GM18502 (cell line): ENCODE measurements around the gene B3GNT7.
"Not testable (repeated sequence)": the region's sequence is repeated elsewhere in the genome, so short reads cannot be mapped to it uniquely, and the experiment has no call there.

ENCODE experiments used
- ATAC-seq: cut with Tn5 transposase; IDR thresholded peaks from one replicate; pipeline ENCODE4 v1.9.1; 2021; ENCODE audit warnings: mild to moderate bottlenecking; ENCODE audit not compliant: unreplicated experiment, poor library complexity

Gene B3GNT7

DNA sequence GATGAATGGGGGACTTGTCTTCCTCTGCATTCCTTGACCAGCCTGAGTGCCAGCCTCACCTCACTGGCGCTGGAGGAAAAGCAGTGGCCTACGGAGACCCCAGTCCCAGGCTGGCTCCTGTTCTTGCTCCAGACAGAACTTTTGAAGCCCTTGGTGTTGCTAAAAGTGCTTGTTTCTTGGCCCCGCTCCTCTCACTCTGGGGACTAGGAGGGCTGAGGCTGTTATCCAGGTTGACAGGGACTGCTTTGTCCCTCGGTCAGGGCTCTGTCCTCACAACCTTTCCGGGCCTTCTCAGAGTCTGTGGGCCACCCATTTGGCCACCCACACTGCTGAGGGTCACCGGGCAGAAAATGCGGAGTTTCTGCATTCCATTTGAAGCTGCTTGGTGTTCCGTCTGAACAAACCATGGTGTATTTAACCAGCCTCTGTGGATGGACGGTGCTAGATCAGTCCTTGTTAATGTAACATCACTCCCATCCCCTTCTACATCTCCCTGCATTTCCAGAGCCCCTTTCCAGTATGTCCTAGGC is 25.6 kb downstream of the B3GNT7 start:
- ATAC-seq, result no peak

DNA sequence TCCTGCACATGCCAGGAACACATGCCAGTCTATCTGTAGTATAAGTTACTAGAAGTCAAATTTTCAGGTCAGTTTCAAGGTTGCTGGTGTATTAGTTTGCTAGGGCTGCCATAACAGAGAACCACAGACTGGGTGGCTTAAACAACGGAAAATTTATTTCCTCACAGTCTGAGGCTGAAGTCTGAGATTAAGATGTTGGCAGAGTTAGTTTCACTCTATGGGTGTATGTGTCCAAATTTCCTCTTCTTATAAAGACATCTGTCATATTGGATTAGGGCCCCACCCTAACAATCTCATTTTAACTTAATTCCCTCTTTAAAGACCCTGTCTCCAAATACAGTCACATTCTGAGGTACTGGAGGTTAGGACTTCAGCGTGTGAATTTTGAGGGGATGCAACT is 26.5 kb downstream of the B3GNT7 start:
- no peak for ATAC-seq

DNA sequence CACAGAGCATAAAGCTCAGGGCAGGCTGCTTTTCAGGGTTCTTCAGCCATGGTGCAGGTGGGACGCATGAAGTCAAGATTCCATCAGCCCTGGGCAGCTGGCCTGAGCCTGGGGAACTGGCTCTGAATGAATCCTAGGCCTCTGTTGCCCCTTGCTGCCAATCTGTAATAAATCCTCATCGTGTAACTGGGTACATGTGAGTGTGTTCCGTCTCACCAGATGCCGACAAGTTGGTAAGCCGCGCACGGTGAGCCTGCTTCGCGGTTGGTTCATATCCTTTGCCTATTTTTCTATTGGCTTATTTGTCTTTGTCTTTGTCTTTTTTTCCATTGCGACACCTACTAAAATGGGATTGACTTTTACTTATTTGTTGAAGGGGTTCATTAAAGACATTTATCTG is 27.7 kb downstream of the B3GNT7 start:
- no peak for ATAC-seq

DNA sequence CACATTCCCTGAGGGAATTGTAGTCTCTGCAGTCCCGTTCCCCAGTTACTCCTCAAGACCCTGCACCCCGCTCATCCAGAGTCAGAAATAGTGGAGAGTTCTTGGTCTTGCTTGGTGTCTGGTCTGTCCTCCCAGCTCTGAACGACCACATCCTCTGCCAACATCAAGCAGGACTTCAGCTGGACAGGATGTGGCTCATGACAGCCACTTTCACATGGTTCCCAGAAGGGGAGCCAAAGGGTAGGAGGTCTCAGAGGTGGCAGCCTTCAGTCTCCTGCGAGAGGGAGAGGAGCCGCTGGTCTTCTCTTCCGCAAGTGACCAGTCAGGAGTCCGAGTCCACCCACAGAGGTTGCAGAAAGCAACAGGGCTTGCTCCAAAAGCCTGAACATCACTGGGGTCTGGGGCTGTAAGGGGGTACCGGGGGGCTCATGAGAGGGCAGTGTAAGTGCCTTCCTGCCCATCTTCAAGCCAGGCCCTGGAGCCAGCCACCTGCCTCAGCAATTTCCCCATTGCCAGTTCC is 29.8 kb downstream of the B3GNT7 start:
- no peak for ATAC-seq

DNA sequence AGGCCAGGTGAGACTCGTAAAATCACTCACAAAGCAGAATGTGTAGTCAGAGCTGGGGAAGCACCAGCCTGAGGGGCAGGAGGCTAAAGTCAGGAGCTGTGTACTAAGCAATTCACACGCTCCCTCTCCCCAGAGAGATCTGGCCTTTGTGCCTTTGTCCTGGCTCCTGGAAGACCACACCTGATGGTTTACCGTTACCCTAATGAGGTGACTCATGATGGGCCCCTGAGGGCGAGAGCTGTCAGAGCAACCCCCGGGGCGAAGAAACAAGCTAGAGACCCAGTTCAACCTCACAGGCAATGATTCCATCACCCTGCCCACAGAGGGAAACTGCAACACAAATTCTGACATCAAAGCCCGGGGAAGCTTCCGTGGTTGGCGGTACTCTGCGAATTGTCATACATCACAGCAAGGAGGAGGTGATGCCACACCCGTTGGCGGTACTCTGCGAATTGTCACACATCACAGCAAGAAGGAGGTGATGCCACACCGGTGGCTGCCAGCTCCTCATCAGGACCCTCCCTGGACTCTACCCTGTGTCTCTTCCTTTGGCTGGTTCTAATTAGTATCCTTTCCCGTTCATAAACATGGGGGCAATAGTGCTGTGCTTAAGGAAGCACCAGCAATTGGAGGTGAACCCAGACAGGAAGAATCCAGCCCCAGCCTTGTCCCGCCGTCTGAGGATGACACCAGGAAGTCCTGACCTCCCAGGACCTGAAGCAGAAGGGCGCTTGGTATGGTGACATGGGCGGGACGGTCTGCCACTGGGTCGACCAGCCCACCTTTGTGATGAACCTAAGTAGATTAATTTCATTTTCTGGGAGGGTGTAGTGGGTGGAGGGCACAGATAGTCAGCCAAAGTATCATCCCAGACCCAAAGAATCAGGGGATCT is 30.5 kb downstream of the B3GNT7 start:
- no peak for ATAC-seq

DNA sequence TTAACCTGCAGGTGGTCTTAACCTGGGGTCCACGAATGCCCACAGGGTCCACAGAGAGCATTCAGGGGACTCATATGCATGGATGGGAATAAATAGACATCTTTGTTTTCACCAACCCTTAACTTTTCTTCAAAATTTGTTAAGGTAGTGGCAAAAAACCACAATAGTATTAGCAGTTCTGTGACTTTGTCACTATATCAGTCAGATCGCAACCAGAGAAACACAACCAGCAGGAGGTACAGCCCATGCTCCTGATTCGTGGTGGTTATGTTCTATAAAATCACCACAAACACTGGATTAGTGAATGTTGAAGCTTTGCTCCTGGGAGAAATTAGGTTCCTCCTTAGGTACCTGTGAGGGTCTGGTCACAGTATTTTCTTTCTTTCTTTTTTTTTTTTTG is 31.6 kb downstream of the B3GNT7 start:
- no peak for ATAC-seq

DNA sequence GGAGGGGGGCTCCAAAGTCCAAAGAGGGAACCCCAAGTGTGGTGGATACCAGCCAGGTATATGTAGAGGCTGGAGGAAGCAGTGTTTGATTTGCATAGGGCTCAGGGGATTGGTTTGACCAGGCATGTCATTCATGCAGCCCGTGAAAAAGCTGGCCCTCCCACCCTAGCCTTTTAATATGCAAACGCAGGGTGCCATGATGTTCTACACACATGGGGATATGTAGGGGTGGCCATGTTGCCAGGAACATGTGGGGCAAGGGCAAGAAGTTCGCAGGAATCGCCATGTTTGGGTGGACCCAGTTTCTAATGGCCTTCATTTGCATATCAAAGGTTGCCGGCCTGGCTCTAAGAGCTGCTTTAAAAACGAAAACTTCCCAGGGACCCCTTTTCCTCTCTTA is 33.6 kb downstream of the B3GNT7 start:
- no peak for ATAC-seq

DNA sequence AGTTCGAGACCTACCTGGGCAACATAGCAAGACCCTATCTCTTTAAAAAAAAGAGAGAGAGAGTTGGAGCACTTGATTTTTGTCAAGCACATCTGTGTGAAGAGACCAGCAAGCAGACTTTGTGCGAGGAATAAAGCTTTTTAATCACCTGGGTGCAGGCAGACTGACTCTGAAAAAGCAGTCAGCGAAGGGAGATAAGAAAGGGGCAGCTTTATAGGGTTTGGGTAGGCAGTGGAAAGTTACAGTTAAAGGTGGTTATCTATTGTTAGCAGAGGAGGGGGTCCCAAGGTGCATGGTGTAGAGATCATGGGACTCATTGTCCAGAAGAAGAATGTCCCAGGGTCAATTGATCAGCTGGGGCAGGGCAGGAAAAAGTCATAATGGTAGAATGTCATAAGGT is 34.4 kb downstream of the B3GNT7 start:
- ATAC-seq, result no peak

DNA sequence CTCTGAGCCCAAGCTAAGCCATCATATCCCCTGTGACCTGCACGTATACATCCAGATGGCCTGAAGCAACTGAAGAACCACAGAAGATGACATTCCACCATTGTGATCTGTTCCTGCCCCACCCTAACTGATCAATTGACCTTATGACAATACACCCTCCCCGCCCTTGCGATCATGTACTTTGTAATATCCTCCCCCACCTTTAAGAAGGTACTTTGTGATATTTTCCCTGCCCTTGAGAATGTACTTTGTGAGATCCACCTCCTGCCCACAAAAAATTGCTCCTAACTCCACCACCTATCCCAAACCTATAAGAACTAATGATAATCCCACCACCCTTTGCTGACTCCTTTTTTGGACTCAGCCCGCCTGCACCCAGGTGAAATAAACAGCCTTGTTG is 34.9 kb downstream of the B3GNT7 start:
- ATAC-seq, result not testable (repeated sequence)

DNA sequence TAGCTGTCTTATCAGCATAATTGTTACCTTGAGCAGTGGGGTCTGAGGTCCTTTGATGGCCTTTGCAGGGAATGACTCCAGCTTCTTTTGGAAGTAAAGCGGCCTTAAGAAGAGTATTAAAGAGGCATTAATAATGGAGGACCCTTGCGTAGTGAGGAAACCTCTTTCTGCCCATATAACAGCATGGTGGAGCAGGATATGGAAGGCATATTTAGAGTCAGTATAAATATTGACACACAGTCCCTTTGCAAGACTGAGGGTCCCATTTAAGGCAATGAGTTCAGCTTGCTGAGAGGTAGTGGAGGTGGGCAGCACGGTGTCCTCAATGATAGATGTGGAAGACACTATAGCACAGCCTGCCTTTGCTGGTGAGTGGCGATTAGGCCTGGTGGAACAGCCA is 36.1 kb downstream of the B3GNT7 start:
- ATAC-seq, result no peak

DNA sequence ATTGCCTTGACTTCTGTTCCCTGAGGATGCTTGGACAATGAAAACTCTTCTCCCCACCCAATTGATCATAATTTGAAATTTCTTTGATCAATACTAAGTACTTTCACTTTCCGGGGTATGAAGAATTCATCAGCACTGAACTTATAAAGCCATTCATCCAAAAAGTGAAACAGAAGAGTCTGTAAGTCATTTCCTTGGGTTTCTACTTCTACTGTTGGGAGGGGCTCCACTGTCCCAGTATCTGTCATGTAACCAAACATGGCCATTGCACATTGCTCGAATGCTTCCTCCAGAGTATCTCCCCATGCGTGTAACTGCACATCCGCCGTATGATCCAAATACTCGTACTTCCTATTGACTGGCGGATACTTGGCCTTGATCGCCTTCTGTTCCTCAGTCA is 38.5 kb downstream of the B3GNT7 start:
- ATAC-seq, result no peak

DNA sequence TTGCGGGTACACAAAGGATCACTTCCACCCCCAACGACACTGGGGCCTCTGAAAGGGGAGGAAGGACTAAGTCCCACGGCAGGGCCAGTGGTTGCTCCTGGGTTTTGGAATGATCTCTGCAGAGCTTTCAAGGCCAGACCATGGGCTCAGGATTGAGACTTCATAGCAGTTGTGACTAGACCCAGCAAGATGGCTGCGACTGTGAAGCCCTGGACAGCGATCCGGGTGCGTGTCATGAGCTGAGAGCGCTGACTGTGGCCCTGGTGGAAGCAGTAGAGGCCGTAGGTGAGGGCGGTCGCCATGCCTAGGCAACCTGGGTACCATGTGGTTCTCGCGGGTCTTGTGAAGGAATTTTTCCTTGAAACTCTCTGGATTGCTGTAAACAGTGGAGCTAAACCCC is 41.4 kb downstream of the B3GNT7 start:
- ATAC-seq, result no peak

DNA sequence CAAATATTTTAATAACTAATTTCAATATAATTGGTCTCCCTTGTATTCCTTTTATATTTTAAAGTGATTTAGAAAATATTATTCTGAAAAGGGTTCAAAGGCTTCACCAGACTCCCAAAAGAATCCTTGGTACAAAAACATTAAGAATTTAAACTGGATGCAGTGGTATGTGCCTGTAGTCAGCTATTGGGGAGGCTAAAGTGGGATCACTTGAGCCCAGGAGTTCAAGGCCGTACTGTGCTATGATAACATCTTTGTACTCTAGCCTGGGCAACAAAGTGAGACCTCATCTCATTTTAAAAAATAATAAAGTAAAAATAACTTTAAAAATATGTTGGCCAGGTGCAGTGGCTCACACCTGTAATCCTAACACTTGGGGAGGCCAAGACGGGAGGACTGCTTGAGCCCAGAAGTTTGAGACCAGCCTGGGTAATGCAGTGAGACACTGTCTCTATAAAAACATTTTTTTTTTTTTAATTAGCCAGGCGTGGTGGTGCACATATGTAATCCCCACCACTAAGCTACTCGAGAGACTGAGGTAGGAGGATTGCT is 54.1 kb downstream of the B3GNT7 start:
- no peak for ATAC-seq

DNA sequence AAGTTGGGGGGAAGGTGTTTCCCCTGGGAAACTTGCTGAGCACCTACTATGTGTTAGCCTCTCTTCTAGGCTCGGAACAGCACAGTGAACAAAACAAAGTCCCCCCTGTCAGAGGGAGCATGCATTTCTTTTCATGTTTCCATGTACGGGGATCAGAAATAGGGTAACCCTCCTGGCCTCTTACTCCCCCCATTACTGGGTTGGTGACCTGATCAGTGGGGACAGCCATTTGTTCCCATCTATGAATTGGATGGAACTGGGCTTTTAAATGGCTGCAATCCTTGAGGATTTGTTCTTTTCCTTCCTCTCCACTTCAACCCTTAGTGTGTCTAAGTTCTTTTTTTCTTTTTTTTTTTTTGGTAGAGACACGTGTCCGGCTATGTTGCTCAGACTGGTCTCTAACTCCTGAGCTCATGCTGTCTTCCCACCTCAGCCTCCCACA is 55.1 kb downstream of the B3GNT7 start:
- ATAC-seq, result no peak
